ENCODE data around the gene RNF186.
A peak's percentile ranks its signal among the peaks of the same experiment; 100 is the strongest.
"Not testable (repeated sequence)": the region's sequence is repeated elsewhere in the genome, so short reads cannot be mapped to it uniquely, and the experiment has no call there.

The RNF186 gene

GRCh38 chr1:19794583-19794982 is 20.5 kb downstream of the RNF186 start:
- TF ChIP-seq EZH2phosphoT487 (IDR thresholded peaks at IDR 0.05; ENCODE audit: borderline replicate concordance), result no peak
- Histone ChIP-seq H3F3A (ENCODE audit: low read depth) (no peaks in the 10 kb centered on the region), H3K4me2 (ENCODE audit: low read depth, low read length, poor library complexity, severe bottlenecking) (no peak overlapping the region), H3K36me3 (ENCODE audit: insufficient read depth, low read length) (no peaks in the 10 kb centered on the region), H3K9me3 (ENCODE audit: insufficient read depth, low read depth, low read length) (no peaks in the 10 kb centered on the region), H3K4me3 (ENCODE audit: low read length, poor library complexity, severe bottlenecking) (no peak overlapping the region), H2AFZ (ENCODE audit: low read length) (no peak overlapping the region), H4K20me1 (ENCODE audit: insufficient read depth, low read length, poor library complexity, severe bottlenecking) (no peaks in the 10 kb centered on the region), H3K4me1 (ENCODE audit: insufficient read depth, low read length, poor library complexity, severe bottlenecking) (peaks cover 21% of the 10 kb centered on the region), H3K9me2 (replicated peaks; ENCODE audit: low read depth, low read length) (no peaks in the 10 kb centered on the region), H3K27me3 (ENCODE audit: insufficient read depth, low read length, poor library complexity, severe bottlenecking) (no peaks in the 10 kb centered on the region), H3K79me2 (ENCODE audit: insufficient read depth, low read length) (no peaks in the 10 kb centered on the region; the same call in 1 of the 2 replicates), H3K9ac (ENCODE audit: low read depth, low read length, poor library complexity, severe bottlenecking) (no peak overlapping the region)

- Histone ChIP-seq H3K9me2 (replicated peaks; ENCODE audit: low read depth, low read length) (no peaks in the 10 kb centered on the region), H4K20me1 (ENCODE audit: insufficient read depth, low read length, poor library complexity, severe bottlenecking) (no peaks in the 10 kb centered on the region), H3K4me1 (ENCODE audit: insufficient read depth, low read length, poor library complexity, severe bottlenecking) (peaks cover 13% of the 10 kb centered on the region), H3K79me2 (ENCODE audit: insufficient read depth, low read length) (no peaks in the 10 kb centered on the region), H2AFZ (ENCODE audit: low read length) (no peak overlapping the region), H3K4me3 (ENCODE audit: low read length, poor library complexity, severe bottlenecking) (no peak overlapping the region), H3K36me3 (ENCODE audit: insufficient read depth, low read length) (no peaks in the 10 kb centered on the region), H3K9ac (ENCODE audit: low read depth, low read length, poor library complexity, severe bottlenecking) (no peak overlapping the region), H3K9me3 (ENCODE audit: insufficient read depth, low read depth, low read length) (no peaks in the 10 kb centered on the region), H3K27me3 (ENCODE audit: insufficient read depth, low read length, poor library complexity, severe bottlenecking) (no peaks in the 10 kb centered on the region), H3K4me2 (ENCODE audit: low read depth, low read length, poor library complexity, severe bottlenecking) (no peak overlapping the region), H3F3A (ENCODE audit: low read depth) (no peaks in the 10 kb centered on the region)
- TF ChIP-seq EZH2phosphoT487 (IDR thresholded peaks at IDR 0.05; ENCODE audit: borderline replicate concordance), result no peak
- TF ChIP-seq CTCF (conservative IDR thresholded peaks at IDR 0.05; ENCODE audit: low read length), result no peak
These were observed 21.6 kb downstream of the RNF186 start for GRCh38 chr1:19793360-19794046.

GRCh38 chr1:19792237-19793002 is 22.7 kb downstream of the RNF186 start:
- no peaks in the 10 kb centered on the region for H3K79me2 ChIP-seq (ENCODE audit: insufficient read depth, low read length)
- no peak overlapping the region for H3K4me3 ChIP-seq (ENCODE audit: low read length, poor library complexity, severe bottlenecking)
- H3K9me2 ChIP-seq (replicated peaks; ENCODE audit: low read depth, low read length), result no peaks in the 10 kb centered on the region
- no peak overlapping the region for H3K4me2 ChIP-seq (ENCODE audit: low read depth, low read length, poor library complexity, severe bottlenecking)
- H3K9ac ChIP-seq (ENCODE audit: low read depth, low read length, poor library complexity, severe bottlenecking), result no peak overlapping the region
- H4K20me1 ChIP-seq (ENCODE audit: insufficient read depth, low read length, poor library complexity, severe bottlenecking), result no peaks in the 10 kb centered on the region
- peaks cover 9% of the 10 kb centered on the region for H3K4me1 ChIP-seq (ENCODE audit: insufficient read depth, low read length, poor library complexity, severe bottlenecking)
- no peaks in the 10 kb centered on the region for H3K27me3 ChIP-seq (ENCODE audit: insufficient read depth, low read length, poor library complexity, severe bottlenecking)
- H2AFZ ChIP-seq (ENCODE audit: low read length), result no peak overlapping the region
- no peaks in the 10 kb centered on the region for H3K9me3 ChIP-seq (ENCODE audit: insufficient read depth, low read depth, low read length)
- H3K36me3 ChIP-seq (ENCODE audit: insufficient read depth, low read length), result no peaks in the 10 kb centered on the region
- H3F3A ChIP-seq (ENCODE audit: low read depth), result no peaks in the 10 kb centered on the region
- no peak for TF ChIP-seq CTCF (conservative IDR thresholded peaks at IDR 0.05; ENCODE audit: low read length)

- H3K27me3 ChIP-seq (ENCODE audit: insufficient read depth, low read length, poor library complexity, severe bottlenecking); H3K4me1 ChIP-seq (ENCODE audit: insufficient read depth, low read length, poor library complexity, severe bottlenecking); H2AFZ ChIP-seq (ENCODE audit: low read length); H3K9me3 ChIP-seq (ENCODE audit: insufficient read depth, low read depth, low read length); H3F3A ChIP-seq (ENCODE audit: low read depth); H3K9ac ChIP-seq (ENCODE audit: low read depth, low read length, poor library complexity, severe bottlenecking); H3K9me2 ChIP-seq (replicated peaks; ENCODE audit: low read depth, low read length); H4K20me1 ChIP-seq (ENCODE audit: insufficient read depth, low read length, poor library complexity, severe bottlenecking); H3K79me2 ChIP-seq (ENCODE audit: insufficient read depth, low read length); H3K36me3 ChIP-seq (ENCODE audit: insufficient read depth, low read length); H3K4me3 ChIP-seq (ENCODE audit: low read length, poor library complexity, severe bottlenecking): not testable (repeated sequence)
- H3K4me2 ChIP-seq (ENCODE audit: low read depth, low read length, poor library complexity, severe bottlenecking), result peak overlapping the region; percentile 31
These were observed 24.8 kb downstream of the RNF186 start for GRCh38 chr1:19790061-19790975.
